ENCODE measurements around the gene HRAS. TPM values are rescaled to one million over a fixed set of nuclear protein-coding genes. Genes with fewer than 3 reads are reported as not detected.

Gene HRAS
- total RNA-seq, 2 donors from 2014 or later = 31.7 to 48.1 TPM

GRCh38 chr11:551596-551995 lies 16.2 kb upstream of the HRAS start:
- no peak for DNase-seq (ENCODE audit: low spot score)
- Histone ChIP-seq H3K27ac (no peak overlapping the region), H3K36me3 (no peaks in the 10 kb centered on the region), H3K27me3 (peaks cover 14 to 35% of the 10 kb centered on the region in 2 donors), H3K9me3 (no peaks in the 10 kb centered on the region), H3K4me1 (peaks cover 0 to 16% of the 10 kb centered on the region in 2 donors), H3K4me3 (no peak overlapping the region)
- no peak for TF ChIP-seq CTCF (IDR thresholded peaks at IDR 0.05)

- Histone ChIP-seq H3K4me1 (peaks cover 0 to 16% of the 10 kb centered on the region in 2 donors), H3K4me3 (no peak overlapping the region), H3K36me3 (no peaks in the 10 kb centered on the region), H3K27me3 (peaks cover 13 to 30% of the 10 kb centered on the region in 2 donors), H3K9me3 (no peaks in the 10 kb centered on the region), H3K27ac (no peak overlapping the region)
- DNase-seq (ENCODE audit: low spot score) = no peak
- TF ChIP-seq CTCF (IDR thresholded peaks at IDR 0.05) = no peak
Observed at GRCh38 chr11:551131-551530, 15.8 kb upstream of the HRAS start.

- Histone ChIP-seq H3K36me3 (no peaks in the 10 kb centered on the region), H3K4me3 (no peak overlapping the region), H3K27ac (no peak overlapping the region), H3K9me3 (no peaks in the 10 kb centered on the region), H3K27me3 (peaks cover 13 to 29% of the 10 kb centered on the region in 2 donors), H3K4me1 (peaks cover 0 to 14% of the 10 kb centered on the region in 2 donors)
- no peak for TF ChIP-seq CTCF (IDR thresholded peaks at IDR 0.05)
- no peak for DNase-seq (ENCODE audit: low spot score)
Observed at GRCh38 chr11:550746-551085, 15.3 kb upstream of the HRAS start.

GRCh38 chr11:550021-550745 lies 14.8 kb upstream of the HRAS start:
- no peak overlapping the region for H3K4me3 ChIP-seq
- no peak overlapping the region for H3K27ac ChIP-seq
- H3K9me3 ChIP-seq = no peaks in the 10 kb centered on the region
- H3K36me3 ChIP-seq = no peaks in the 10 kb centered on the region
- no peak for TF ChIP-seq CTCF (IDR thresholded peaks at IDR 0.05)
- H3K4me1 ChIP-seq = peaks cover 0 to 9% of the 10 kb centered on the region in 2 donors
- H3K27me3 ChIP-seq = peaks cover 8 to 23% of the 10 kb centered on the region in 2 donors
- DNase-seq (ENCODE audit: low spot score) = no peak

- no peak for DNase-seq (ENCODE audit: low spot score)
Observed at GRCh38 chr11:548700-549603, 13.6 kb upstream of the HRAS start.

More at GRCh38 chr11:548700-549603, 13.6 kb upstream of the HRAS start:
- peaks cover 0 to 13% of the 10 kb centered on the region in 2 donors for H3K27me3 ChIP-seq
- no peaks in the 10 kb centered on the region for H3K4me1 ChIP-seq
- H3K27ac ChIP-seq = no peak overlapping the region
- no peaks in the 10 kb centered on the region for H3K36me3 ChIP-seq
- no peak overlapping the region for H3K4me3 ChIP-seq
- no peak for TF ChIP-seq CTCF (IDR thresholded peaks at IDR 0.05)
- H3K9me3 ChIP-seq = no peaks in the 10 kb centered on the region

Data from right atrium auricular region (tissue), 2 donors.